ENCODE data around the gene ACLY.

- no peak for TF ChIP-seq CTCF (IDR thresholded peaks at IDR 0.05; ENCODE audit: insufficient read depth, low read depth, low read length)
- TF ChIP-seq EZH2 (IDR thresholded peaks at IDR 0.05; ENCODE audit: insufficient read depth, low read length), result no peak
Observed at GRCh38 chr17:41915020-41915419, 3.7 kb downstream of the ACLY start.

Measured in astrocyte (in vitro differentiated cells and primary cell).